GM21717 (cell line): ENCODE results near the gene FMNL1.

ENCODE experiments used
- ATAC-seq: cut with Tn5 transposase; IDR thresholded peaks from one replicate; pipeline ENCODE4 v1.9.1; 2021; ENCODE audit warnings: mild to moderate bottlenecking, moderate library complexity; ENCODE audit not compliant: unreplicated experiment

Gene FMNL1

GRCh38 chr17:45277216-45277849, 55.6 kb downstream of the FMNL1 start:
- ATAC-seq = no peak

- no peak for ATAC-seq
These were observed 56.3 kb downstream of the FMNL1 start for GRCh38 chr17:45277992-45278391.

- no peak for ATAC-seq
These were observed 58.2 kb downstream of the FMNL1 start for GRCh38 chr17:45279898-45280297.

- ATAC-seq = no peak
These were observed 61.3 kb downstream of the FMNL1 start for GRCh38 chr17:45282683-45283644.

- ATAC-seq = no peak
These were observed 62.0 kb downstream of the FMNL1 start for GRCh38 chr17:45283711-45284110.

- ATAC-seq = no peak
These were observed 62.8 kb downstream of the FMNL1 start for GRCh38 chr17:45284176-45285140.

- no peak for ATAC-seq
These were observed 64.6 kb downstream of the FMNL1 start for GRCh38 chr17:45286286-45286685.

GRCh38 chr17:45287526-45288500, 66.1 kb downstream of the FMNL1 start:
- no peak for ATAC-seq

- no peak for ATAC-seq
These were observed 67.1 kb downstream of the FMNL1 start for GRCh38 chr17:45288825-45289224.

- no peak for ATAC-seq
These were observed 67.9 kb downstream of the FMNL1 start for GRCh38 chr17:45289301-45290268.

- ATAC-seq = no peak
These were observed 68.6 kb downstream of the FMNL1 start for GRCh38 chr17:45290269-45290765.

GRCh38 chr17:45291171-45291805, 69.6 kb downstream of the FMNL1 start:
- no peak for ATAC-seq

- ATAC-seq = no peak
These were observed 71.2 kb downstream of the FMNL1 start for GRCh38 chr17:45292696-45293412.

GRCh38 chr17:45293413-45294211, 71.9 kb downstream of the FMNL1 start:
- no peak for ATAC-seq

- no peak for ATAC-seq
These were observed 72.8 kb downstream of the FMNL1 start for GRCh38 chr17:45294506-45294905.

- ATAC-seq = no peak
These were observed 74.5 kb downstream of the FMNL1 start for GRCh38 chr17:45296003-45296832.
